Liver (tissue), 9 donors: ENCODE data around the gene GAS2L3. TPM values are rescaled to one million over a fixed set of nuclear protein-coding genes. Genes with fewer than 3 reads are reported as not detected.

Source experiments
- DNase-seq: peaks from one replicate; pipeline ENCODE4 v3.0.0-alpha.2; 2017; ENCODE audit warnings: low spot score
- H3K27ac ChIP-seq, 2 donors: one replicate each; pipeline ENCODE4 v1.7.0; 2013; ENCODE audit warnings: inconsistent platforms in 2 of 2, low read length in 2 of 2, control low read depth in 1 of 2, low read depth in 1 of 2, mild to moderate bottlenecking in 1 of 2
- H3K27me3 ChIP-seq, 4 donors: one replicate each; pipeline versions ENCODE4 v1.6.1 to v1.7.0; 2013; ENCODE audit warnings: low read length in 3 of 4, inconsistent platforms in 1 of 4, mild to moderate bottlenecking in 1 of 4, moderate library complexity in 1 of 4; ENCODE audit not compliant: control insufficient read depth in 4 of 4, insufficient read depth in 4 of 4
- H3K36me3 ChIP-seq, 4 donors: one replicate each; pipeline versions ENCODE4 v1.6.1 to v1.7.0; 2013; ENCODE audit warnings: low read length in 3 of 4, mild to moderate bottlenecking in 3 of 4, low read depth in 1 of 4, moderate library complexity in 1 of 4; ENCODE audit not compliant: control insufficient read depth in 4 of 4, insufficient read depth in 3 of 4
- H3K4me1 ChIP-seq, 4 donors: one replicate each; pipeline versions ENCODE4 v1.6.1 to v1.7.0; 2013; ENCODE audit warnings: low read length in 3 of 4, mild to moderate bottlenecking in 3 of 4, moderate library complexity in 1 of 4; ENCODE audit not compliant: control insufficient read depth in 4 of 4, insufficient read depth in 4 of 4
- H3K4me3 ChIP-seq, 3 donors: one replicate each; pipeline versions ENCODE4 v1.6.1 to v1.7.0; 2013; ENCODE audit warnings: low read length in 3 of 3, control low read depth in 1 of 3, low read depth in 1 of 3, mild to moderate bottlenecking in 1 of 3
- H3K9ac ChIP-seq, 2 donors: one replicate each; pipeline ENCODE4 v1.7.0; 2013; ENCODE audit warnings: low read length in 2 of 2, mild to moderate bottlenecking in 2 of 2, moderate library complexity in 2 of 2, control low read depth in 1 of 2, low read depth in 1 of 2
- H3K9me3 ChIP-seq, 4 donors: one replicate each; pipeline versions ENCODE4 v1.6.1 to v1.7.0; 2013; ENCODE audit warnings: low read length in 3 of 4; ENCODE audit not compliant: control insufficient read depth in 4 of 4
- ATF3 ChIP-seq: IDR thresholded peaks from 2 replicates; pipeline ENCODE4 v1.6.1; 2016; ENCODE audit warnings: antibody characterized with exemption
- CTCF ChIP-seq: fragments of 150-350 bp; IDR thresholded peaks from 2 replicates; pipeline ENCODE4 v1.5.1; 2017; ENCODE audit warnings: improper control_type of control experiment, low read depth, low read length; ENCODE audit not compliant: missing input control
- EGR1 ChIP-seq, 2 donors: IDR thresholded peaks; 2 replicates each; pipeline ENCODE4 v1.6.1; 2016 to 2018; ENCODE audit warnings: antibody characterized with exemption in 2 of 2, low read depth in 2 of 2
- FOXA1 ChIP-seq: IDR thresholded peaks from 2 replicates; pipeline ENCODE4 v1.6.1; 2016; ENCODE audit warnings: antibody characterized with exemption
- FOXA2 ChIP-seq: IDR thresholded peaks from 2 replicates; pipeline ENCODE4 v1.6.1; 2016; ENCODE audit warnings: antibody characterized with exemption
- GABPA ChIP-seq, 2 donors: IDR thresholded peaks in 1 of 2; conservative IDR thresholded peaks in 1 of 2; 2 replicates each; pipeline ENCODE4 v1.6.1; 2016; ENCODE audit warnings: antibody characterized with exemption in 2 of 2, mild to moderate bottlenecking in 1 of 2, moderate library complexity in 1 of 2
- HNF4A ChIP-seq, 2 donors: conservative IDR thresholded peaks; 2 replicates each; pipeline ENCODE4 v1.6.1; 2016; ENCODE audit warnings: antibody characterized with exemption in 2 of 2, mild to moderate bottlenecking in 2 of 2
- HNF4G ChIP-seq: IDR thresholded peaks from 2 replicates; pipeline ENCODE4 v1.6.1; 2016; ENCODE audit warnings: antibody characterized with exemption
- JUND ChIP-seq, 2 donors: IDR thresholded peaks; 2 replicates each; pipeline ENCODE4 v1.6.1; 2016; ENCODE audit warnings: antibody characterized with exemption in 2 of 2
- NR2F2 ChIP-seq: IDR thresholded peaks from 2 replicates; pipeline ENCODE4 v1.6.1; 2016; ENCODE audit warnings: antibody characterized with exemption
- RAD21 ChIP-seq, 2 donors: IDR thresholded peaks; 2 replicates each; pipeline ENCODE4 v1.6.1; 2016; ENCODE audit warnings: antibody characterized with exemption in 2 of 2, mild to moderate bottlenecking in 2 of 2
- REST ChIP-seq: IDR thresholded peaks from 2 replicates; pipeline ENCODE4 v1.6.1; 2016; ENCODE audit warnings: antibody characterized with exemption, mild to moderate bottlenecking
- RXRA ChIP-seq, 2 donors: IDR thresholded peaks; 2 replicates each; pipeline ENCODE4 v1.6.1; 2017 to 2018; ENCODE audit warnings: antibody characterized with exemption in 2 of 2, mild to moderate bottlenecking in 1 of 2
- SP1 ChIP-seq: IDR thresholded peaks from 2 replicates; pipeline ENCODE4 v1.6.1; 2018; ENCODE audit warnings: antibody characterized with exemption, mild to moderate bottlenecking
- TAF1 ChIP-seq: conservative IDR thresholded peaks from 2 replicates; pipeline ENCODE4 v1.6.1; 2016; ENCODE audit warnings: antibody characterized with exemption, mild to moderate bottlenecking
- ZBTB33 ChIP-seq: IDR thresholded peaks from 2 replicates; pipeline ENCODE4 v1.6.1; 2016; ENCODE audit warnings: antibody characterized with exemption
- WGBS: extraction: QIAGEN DNeasy Blood & Tissue Kit; methylation state at CpG from one replicate; pipeline ENCODE4 v1.1.7; 2013; 5-methylcytosine and 5-hydroxymethylcytosine counted together
- polyA plus RNA-seq, 2 donors: library from polyadenylated mRNA; stranded (reverse) in 1 of 2; unstranded in 1 of 2; fragments of 200-250 nt in 1 of 2; fragments of >200 nt in 1 of 2; fragmentation: Nextera tagmentation in 1 of 2; extraction: Ambion mirVana in 1 of 2; gene quantifications; one replicate each; pipeline versions ENCODE4 v1.2.1 to v1.2.3, GENCODE V29; 2013 to 2015
- total RNA-seq, 2 donors: library from RNA; depleted of rRNA; stranded (reverse); fragments of >200 nt; gene quantifications; one replicate each; pipeline ENCODE4 v1.2.3, GENCODE V29; 2014
- donor health status: healthy.
- donor health status: healthy.
- donor health status: healthy.
- donor health status: healthy.
- donor health status: healthy.

GAS2L3 gene
- total and polyA plus RNA-seq, 4 donors, result 0.76 to 17.6 (median 2.4) TPM

- 92% methylated on average over 3 of the region's 3 CpGs for WGBS
- Histone ChIP-seq H3K27ac (no peak overlapping the region), H3K4me3 (no peak overlapping the region), H3K27me3 (no peaks in the 10 kb centered on the region), H3K36me3 (no peaks in the 10 kb centered on the region), H3K4me1 (no peaks in the 10 kb centered on the region), H3K9me3 (no peaks in the 10 kb centered on the region), H3K9ac (no peak overlapping the region)
- TF ChIP-seq CTCF, result no peak
- no peak for TF ChIP-seq SP1
- TF ChIP-seq HNF4A (conservative IDR thresholded peaks at IDR 0.05), result no peak
- TF ChIP-seq RAD21 (IDR thresholded peaks at IDR 0.05), result no peak
- TF ChIP-seq RXRA (IDR thresholded peaks at IDR 0.05), result no peak
- no peak for TF ChIP-seq HNF4G
- no peak for TF ChIP-seq REST
- TF ChIP-seq FOXA1, result no peak
- TF ChIP-seq JUND (IDR thresholded peaks at IDR 0.05), result no peak
- TF ChIP-seq ZBTB33, result no peak
- TF ChIP-seq EGR1 (IDR thresholded peaks at IDR 0.05; ENCODE audit: low read depth in 2 of 2), result no peak
- no peak for TF ChIP-seq ATF3
- no peak for DNase-seq
Measured at GRCh38 chr12:100652488-100652887, 79.0 kb downstream of the GAS2L3 start.

- TF ChIP-seq FOXA1 (no peak), FOXA2 (no peak), EGR1 (IDR thresholded peaks at IDR 0.05; ENCODE audit: low read depth in 2 of 2) (no peak), RAD21 (IDR thresholded peaks at IDR 0.05) (no peak), SP1 (no peak), HNF4A (conservative IDR thresholded peaks at IDR 0.05) (no peak), CTCF (no peak), REST (no peak), JUND (IDR thresholded peaks at IDR 0.05) (no peak), RXRA (IDR thresholded peaks at IDR 0.05) (no peak), ATF3 (no peak), GABPA (IDR thresholded peaks at IDR 0.05 in 1 of 2, conservative IDR thresholded peaks at IDR 0.05 in 1 of 2) (no peak), TAF1 (no peak), HNF4G (no peak), NR2F2 (no peak)
- no peak overlapping the region for H3K9ac ChIP-seq
- no peak overlapping the region for H3K27ac ChIP-seq
- 77% methylated on average over 4 of the region's 4 CpGs for WGBS
- no peaks in the 10 kb centered on the region for H3K4me1 ChIP-seq
- H3K36me3 ChIP-seq, result no peaks in the 10 kb centered on the region
- no peaks in the 10 kb centered on the region for H3K27me3 ChIP-seq
- no peak overlapping the region for H3K4me3 ChIP-seq
- DNase-seq, result no peak
- no peaks in the 10 kb centered on the region for H3K9me3 ChIP-seq
Measured at GRCh38 chr12:100656141-100656540, 82.7 kb downstream of the GAS2L3 start.
